B cell (primary cell): ENCODE measurements around the gene RAI14. TPM values are rescaled to one million over a fixed set of nuclear protein-coding genes. Genes with fewer than 3 reads are reported as not detected.

Experiments
- ATAC-seq: fragments of 200-7000 bp; cut with Tn5 transposase; one replicate; pipeline ENCODE4 v1.10.0; 2021; ENCODE audit warnings: low read depth, mild to moderate bottlenecking, moderate number of reproducible peaks, moderate library complexity
- CTCF ChIA-PET: fragments of 350-600 bp; sonication (Branson Sonifier 250); formaldehyde crosslinking; loops from one replicate; lab custom pipeline; 2021; ENCODE audit warnings: antibody characterized with exemption, inconsistent platforms; lab: Charles Lee
- POLR2A ChIA-PET: fragments of 350-600 bp; sonication (Branson Sonifier 250); formaldehyde crosslinking; loops from one replicate; lab custom pipeline; 2021; ENCODE audit warnings: antibody characterized with exemption; lab: Charles Lee
- DNase-seq: peaks from one replicate; pipeline ENCODE4 v3.0.0; 2013
- H2AFZ ChIP-seq: 2 replicates; pipeline ENCODE4 v1.6.1; 2012; ENCODE audit warnings: mild to moderate bottlenecking, low read depth, low read length; ENCODE audit not compliant: insufficient read depth, poor library complexity, severe bottlenecking
- H3K27ac ChIP-seq, 2 donors: 1 replicate in 1 of 2; 2 replicates in 1 of 2; pipeline ENCODE4 v1.5.1; 2012 to 2013; ENCODE audit warnings: low read length in 2 of 2, mild to moderate bottlenecking in 2 of 2, moderate library complexity in 1 of 2
- H3K27me3 ChIP-seq, 4 experiments: fragments of 200-600 bp in 1 of 4; sonication (generic) in 1 of 4; replicated peaks in 1 of 4; 1 replicate in 2 of 4; 2 replicates in 2 of 4; pipeline versions ENCODE4 v1.6.1 to v1.7.0; 2013 to 2016; ENCODE audit warnings: low read length in 3 of 4, mild to moderate bottlenecking in 2 of 4, mixed read lengths in 1 of 4, moderate library complexity in 1 of 4; ENCODE audit not compliant: insufficient read depth in 4 of 4, control insufficient read depth in 3 of 4; ENCODE audit errors: control extremely low read depth in 1 of 4
- H3K36me3 ChIP-seq, 2 experiments: replicated peaks in 1 of 2; 1 replicate in 1 of 2; 2 replicates in 1 of 2; pipeline versions ENCODE4 v1.6.1 to v1.7.1; 2013; ENCODE audit warnings: low read length in 1 of 2; ENCODE audit not compliant: insufficient read depth in 2 of 2, control insufficient read depth in 1 of 2; ENCODE audit errors: control extremely low read depth in 1 of 2, extremely low read depth in 1 of 2
- H3K4me1 ChIP-seq, 2 donors: fragments of 200-600 bp in 1 of 2; sonication (generic) in 1 of 2; 1 replicate in 1 of 2; 2 replicates in 1 of 2; pipeline versions ENCODE4 v1.5.1 to v1.6.1; 2013 to 2017; ENCODE audit warnings: low read length in 2 of 2; ENCODE audit not compliant: control insufficient read depth in 2 of 2, insufficient read depth in 2 of 2
- H3K4me2 ChIP-seq: replicated peaks from 2 replicates; pipeline ENCODE3; 2012; ENCODE audit warnings: mild to moderate bottlenecking, low read depth, low read length; ENCODE audit not compliant: poor library complexity, severe bottlenecking
- H3K4me3 ChIP-seq, 5 experiments: fragments of 200-600 bp in 1 of 5; sonication (generic) in 1 of 5; 1 replicate in 3 of 5; 2 replicates in 2 of 5; pipeline versions ENCODE4 v1.5.1 to v1.7.0; 2011 to 2016; ENCODE audit warnings: low read length in 4 of 5, mild to moderate bottlenecking in 4 of 5, low read depth in 2 of 5, control low read depth in 1 of 5, moderate library complexity in 1 of 5; ENCODE audit not compliant: insufficient read depth in 1 of 5; ENCODE audit errors: control extremely low read depth in 1 of 5, extremely low read depth in 1 of 5
- H3K79me2 ChIP-seq: fragments of 200-600 bp; sonication (generic); one replicate; pipeline ENCODE4 v1.6.0; 2016; ENCODE audit warnings: low read length; ENCODE audit not compliant: control insufficient read depth, insufficient read depth
- H3K9ac ChIP-seq: fragments of 200-600 bp; sonication (generic); 2 replicates; pipeline ENCODE4 v1.6.1; 2017; ENCODE audit warnings: mild to moderate bottlenecking, low read length, moderate library complexity
- H3K9me3 ChIP-seq, 3 donors: one replicate each; pipeline versions ENCODE4 v1.6.1 to v1.7.1; 2013; ENCODE audit warnings: low read length in 2 of 3; ENCODE audit not compliant: control insufficient read depth in 2 of 3, insufficient read depth in 1 of 3; ENCODE audit errors: control extremely low read depth in 1 of 3
- H4K20me1 ChIP-seq: 2 replicates; pipeline ENCODE4 v1.6.0; 2012; ENCODE audit warnings: mild to moderate bottlenecking, low read length; ENCODE audit not compliant: insufficient read depth, control insufficient read depth, poor library complexity, severe bottlenecking
- H3K27ac Mint-ChIP-seq: one replicate; pipeline ENCODE4 v1.8.0; 2021; ENCODE audit warnings: mixed read lengths
- H3K27me3 Mint-ChIP-seq: one replicate; pipeline ENCODE4 v1.8.0; 2021; ENCODE audit warnings: mixed read lengths
- H3K4me1 Mint-ChIP-seq: one replicate; pipeline ENCODE4 v1.8.0; 2021; ENCODE audit warnings: mixed read lengths
- H3K4me3 Mint-ChIP-seq: one replicate; pipeline ENCODE4 v1.8.0; 2021; ENCODE audit warnings: mixed read lengths
- H3K9me3 Mint-ChIP-seq: one replicate; pipeline ENCODE4 v1.8.0; 2022; ENCODE audit warnings: mixed read lengths; ENCODE audit not compliant: insufficient read depth
- EZH2 ChIP-seq: IDR thresholded peaks from 2 replicates; pipeline ENCODE4 v1.6.1; 2012; ENCODE audit warnings: borderline replicate concordance, low read depth, mild to moderate bottlenecking, moderate library complexity, low read length; ENCODE audit not compliant: insufficient read depth, poor library complexity, severe bottlenecking
- WGBS: methylation state at CpG from one replicate; pipeline ENCODE4 v1.1.5; 2013; ENCODE audit warnings: missing lambda C conversion rate; ENCODE audit not compliant: insufficient coverage; 5-methylcytosine and 5-hydroxymethylcytosine counted together
- intact Hi-C: fragments of 100-400 bp; cut with micrococcal nuclease; formaldehyde crosslinking; loops from one replicate; pipeline ENCODE4 v1.10.0; 2022
- polyA plus RNA-seq: library from polyadenylated mRNA; depleted of rRNA; stranded (reverse); fragments of >200 nt; gene quantifications from 2 replicates; pipeline ENCODE4 v1.2.3, GENCODE V29; 2012
- total RNA-seq, 2 donors: library from RNA; stranded (reverse); fragments of 120-200 nt in 1 of 2; gene quantifications; 1 replicate in 1 of 2; 2 replicates in 1 of 2; pipeline versions ENCODE4 v1.2.3 to v1.2.4, GENCODE V29; 2013 to 2022
- TF ChIP-seq, protein P1 (sequence below): fragments of 200-600 bp; IDR thresholded peaks from one replicate; pipeline ENCODE4 v1.8.0; 2022; ENCODE audit warnings: antibody characterized with exemption, mild to moderate bottlenecking

The RAI14 gene
- total and polyA plus RNA-seq, 2 donors (not counting 1 experiment from before 2014, with no cell fraction given) = 0.55 to 1.9 TPM

DNA sequence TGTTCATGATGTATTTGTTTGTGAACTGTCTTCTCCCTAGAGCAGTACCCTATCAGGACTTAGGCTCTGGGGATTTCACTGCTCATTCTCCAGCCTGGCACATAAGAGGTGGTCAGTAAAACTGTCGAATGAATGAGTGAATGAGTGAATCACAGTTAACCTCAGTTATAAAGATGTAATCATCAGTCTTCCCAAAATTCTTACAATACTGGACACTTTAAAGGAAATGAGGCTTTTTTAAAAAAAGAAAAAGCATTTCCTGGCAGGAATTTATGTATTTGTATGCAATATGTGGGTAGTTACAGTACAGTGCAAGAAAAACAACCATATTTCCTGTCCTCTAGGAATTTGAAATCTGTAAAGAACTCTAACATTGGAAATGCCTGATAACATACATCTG is 59.6 kb downstream of the RAI14 start:
- no peak for TF ChIP-seq EZH2
- TF ChIP-seq, protein P1, sequence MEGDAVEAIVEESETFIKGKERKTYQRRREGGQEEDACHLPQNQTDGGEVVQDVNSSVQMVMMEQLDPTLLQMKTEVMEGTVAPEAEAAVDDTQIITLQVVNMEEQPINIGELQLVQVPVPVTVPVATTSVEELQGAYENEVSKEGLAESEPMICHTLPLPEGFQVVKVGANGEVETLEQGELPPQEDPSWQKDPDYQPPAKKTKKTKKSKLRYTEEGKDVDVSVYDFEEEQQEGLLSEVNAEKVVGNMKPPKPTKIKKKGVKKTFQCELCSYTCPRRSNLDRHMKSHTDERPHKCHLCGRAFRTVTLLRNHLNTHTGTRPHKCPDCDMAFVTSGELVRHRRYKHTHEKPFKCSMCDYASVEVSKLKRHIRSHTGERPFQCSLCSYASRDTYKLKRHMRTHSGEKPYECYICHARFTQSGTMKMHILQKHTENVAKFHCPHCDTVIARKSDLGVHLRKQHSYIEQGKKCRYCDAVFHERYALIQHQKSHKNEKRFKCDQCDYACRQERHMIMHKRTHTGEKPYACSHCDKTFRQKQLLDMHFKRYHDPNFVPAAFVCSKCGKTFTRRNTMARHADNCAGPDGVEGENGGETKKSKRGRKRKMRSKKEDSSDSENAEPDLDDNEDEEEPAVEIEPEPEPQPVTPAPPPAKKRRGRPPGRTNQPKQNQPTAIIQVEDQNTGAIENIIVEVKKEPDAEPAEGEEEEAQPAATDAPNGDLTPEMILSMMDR = no peak
- Histone ChIP-seq H3K4me1 (no peaks in the 10 kb centered on the region), H3K36me3 (no peaks in the 10 kb centered on the region), H3K79me2 (no peaks in the 10 kb centered on the region), H3K9me3 (no peaks in the 10 kb centered on the region), H4K20me1 (no peaks in the 10 kb centered on the region), H3K27ac (no peak overlapping the region), H3K4me2 (no peak overlapping the region), H3K9ac (no peak overlapping the region), H2AFZ (no peak overlapping the region), H3K27me3 (no peaks in the 10 kb centered on the region), H3K4me3 (no peak overlapping the region)
- ATAC-seq (no peak), DNase-seq (no peak)
- no peak overlapping the region for H3K27ac Mint-ChIP-seq
- POLR2A ChIA-PET = no interaction called here
- H3K4me1 Mint-ChIP-seq = no peaks in the 10 kb centered on the region
- H3K27me3 Mint-ChIP-seq = peaks cover 13% of the 10 kb centered on the region
- no CpG with 5 or more reads among the region's 1 CpG for WGBS
- H3K9me3 Mint-ChIP-seq = no peaks in the 10 kb centered on the region
- CTCF ChIA-PET = no interaction called here
- intact Hi-C loops = no loop called here
- H3K4me3 Mint-ChIP-seq = no peak overlapping the region

DNA sequence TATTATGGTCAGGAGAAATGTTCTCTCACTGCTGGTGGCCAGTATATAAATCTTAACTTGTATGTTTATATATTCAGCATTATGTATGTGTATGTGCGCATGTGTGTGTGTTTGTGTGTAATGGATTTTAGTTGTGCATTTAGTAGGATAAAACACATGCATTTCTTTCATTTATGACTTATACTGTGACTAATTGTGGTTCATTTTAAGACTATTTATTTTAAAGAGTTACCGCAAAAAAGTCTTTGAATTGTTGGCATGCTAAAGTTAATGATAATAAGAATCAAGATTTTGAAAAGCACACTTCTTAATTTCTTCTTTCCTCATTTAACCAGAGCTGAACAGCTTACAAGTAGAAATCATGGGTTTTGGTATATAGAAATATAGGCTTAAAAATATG is 60.9 kb downstream of the RAI14 start:
- POLR2A ChIA-PET = no interaction called here
- WGBS = no CpG with 5 or more reads among the region's 2 CpGs
- no peaks in the 10 kb centered on the region for H3K4me1 ChIP-seq
- no peak overlapping the region for H3K27ac ChIP-seq
- no peak overlapping the region for H3K4me3 ChIP-seq
- no peaks in the 10 kb centered on the region for H3K79me2 ChIP-seq
- CTCF ChIA-PET = no interaction called here
- H3K9me3 ChIP-seq = no peaks in the 10 kb centered on the region
- TF ChIP-seq EZH2 = no peak
- TF ChIP-seq, protein P1 = no peak
- H3K36me3 ChIP-seq = no peaks in the 10 kb centered on the region
- H3K9ac ChIP-seq = no peak overlapping the region
- Mint-ChIP-seq H3K9me3 (no peaks in the 10 kb centered on the region), H3K27ac (no peak overlapping the region), H3K27me3 (peaks cover 16% of the 10 kb centered on the region), H3K4me1 (no peaks in the 10 kb centered on the region), H3K4me3 (no peak overlapping the region)
- H4K20me1 ChIP-seq = no peaks in the 10 kb centered on the region
- DNase-seq (no peak), ATAC-seq (no peak)
- intact Hi-C loops = no loop called here
- no peaks in the 10 kb centered on the region for H3K27me3 ChIP-seq
- H2AFZ ChIP-seq = no peak overlapping the region
- H3K4me2 ChIP-seq = no peak overlapping the region
